Right lobe of liver (tissue), 6 donors: ENCODE data around the gene SCN4B. TPM values are rescaled to one million over a fixed set of nuclear protein-coding genes. Genes with fewer than 3 reads are reported as not detected.

Source experiments
- ATAC-seq, 4 donors: fragments of 200-7000 bp; cut with Tn5 transposase; one replicate each; pipeline ENCODE4 v1.9.1; 2020; ENCODE audit warnings: mild to moderate bottlenecking in 4 of 4, moderate library complexity in 4 of 4
- DNase-seq, 3 donors: peaks; one replicate each; pipeline ENCODE4 v3.0.0-alpha.2; 2020
- H3K27ac ChIP-seq, 3 donors: fragments of 200-600 bp; one replicate each; pipeline ENCODE4 v1.8.0; 2022
- H3K27me3 ChIP-seq, 2 donors: fragments of 200-600 bp; one replicate each; pipeline ENCODE4 v1.8.0; 2022
- H3K36me3 ChIP-seq, 4 donors: fragments of 200-600 bp; sonication (generic) in 1 of 4; one replicate each; pipeline versions ENCODE4 v1.5.1 to v1.8.0; 2017 to 2022; ENCODE audit warnings: control low read depth in 1 of 4
- H3K4me1 ChIP-seq, 4 donors: fragments of 200-600 bp; sonication (generic) in 1 of 4; one replicate each; pipeline versions ENCODE4 v1.5.1 to v1.8.0; 2017 to 2022; ENCODE audit warnings: control low read depth in 1 of 4
- H3K4me3 ChIP-seq, 3 donors: fragments of 200-600 bp; one replicate each; pipeline ENCODE4 v1.8.0; 2022
- H3K9me3 ChIP-seq, 4 donors: fragments of 200-600 bp; sonication (generic) in 1 of 4; one replicate each; pipeline versions ENCODE4 v1.5.1 to v1.8.0; 2017 to 2022; ENCODE audit warnings: control low read depth in 1 of 4
- POLR2A ChIP-seq: fragments of 450-650 bp; IDR thresholded peaks from one replicate; pipeline ENCODE4 v1.6.1; 2017; ENCODE audit warnings: antibody characterized with exemption, mild to moderate bottlenecking
- WGBS: methylation state at CpG from one replicate; pipeline ENCODE4 v1.1.6; 2018; ENCODE audit warnings: low coverage, low lambda C conversion rate; ENCODE audit not compliant: insufficient coverage; ENCODE audit errors: missing lambda C conversion rate; 5-methylcytosine and 5-hydroxymethylcytosine counted together
- intact Hi-C, 2 donors: fragments of 100-400 bp; cut with DNase I; formaldehyde crosslinking; loops; one replicate each; pipeline versions ENCODE4 v1.11.2 to v1.14.1; 2022
- long read RNA-seq: library from polyadenylated mRNA; unstranded; transcript quantifications from one replicate; pipeline ENCODE4 v2.0.0, GENCODE V29; 2019
- total RNA-seq, 6 experiments: library from RNA; depleted of rRNA in 2 of 6; stranded (reverse); fragments of >200 nt in 2 of 6; fragmentation: NEBNext Ultra II Directional in 3 of 6; extraction: Animal tissue kit (Norgen Biotek cat#: 25700) in 3 of 6; gene quantifications; one replicate each; pipeline versions ENCODE4 v1.1.0 to v1.2.4, GENCODE V29; 2016 to 2023
- TF ChIP-seq, protein P1 (sequence below), 4 donors: fragments of 200-600 bp in 3 of 4; fragments of 450-650 bp in 1 of 4; IDR thresholded peaks; one replicate each; pipeline versions ENCODE4 v1.5.1 to v1.8.0; 2016 to 2022; ENCODE audit warnings: antibody characterized with exemption in 4 of 4, mild to moderate bottlenecking in 2 of 4
- donor health status: DM: no; HTN: yes; CAD: no.
- donor health status: DM: no; HTN: no; CAD: no.
- donor health status: DM: no; HTN: no; CAD: no.
- donor health status: DM: no; HTN: yes; CAD: no.
- donor health status: DM: no; HTN: yes; CAD: no.

SCN4B gene
- under 1 TPM; 0.11 to 0.30 (median 0.23) TPM for total RNA-seq
- long read RNA-seq = 0 reads

DNA sequence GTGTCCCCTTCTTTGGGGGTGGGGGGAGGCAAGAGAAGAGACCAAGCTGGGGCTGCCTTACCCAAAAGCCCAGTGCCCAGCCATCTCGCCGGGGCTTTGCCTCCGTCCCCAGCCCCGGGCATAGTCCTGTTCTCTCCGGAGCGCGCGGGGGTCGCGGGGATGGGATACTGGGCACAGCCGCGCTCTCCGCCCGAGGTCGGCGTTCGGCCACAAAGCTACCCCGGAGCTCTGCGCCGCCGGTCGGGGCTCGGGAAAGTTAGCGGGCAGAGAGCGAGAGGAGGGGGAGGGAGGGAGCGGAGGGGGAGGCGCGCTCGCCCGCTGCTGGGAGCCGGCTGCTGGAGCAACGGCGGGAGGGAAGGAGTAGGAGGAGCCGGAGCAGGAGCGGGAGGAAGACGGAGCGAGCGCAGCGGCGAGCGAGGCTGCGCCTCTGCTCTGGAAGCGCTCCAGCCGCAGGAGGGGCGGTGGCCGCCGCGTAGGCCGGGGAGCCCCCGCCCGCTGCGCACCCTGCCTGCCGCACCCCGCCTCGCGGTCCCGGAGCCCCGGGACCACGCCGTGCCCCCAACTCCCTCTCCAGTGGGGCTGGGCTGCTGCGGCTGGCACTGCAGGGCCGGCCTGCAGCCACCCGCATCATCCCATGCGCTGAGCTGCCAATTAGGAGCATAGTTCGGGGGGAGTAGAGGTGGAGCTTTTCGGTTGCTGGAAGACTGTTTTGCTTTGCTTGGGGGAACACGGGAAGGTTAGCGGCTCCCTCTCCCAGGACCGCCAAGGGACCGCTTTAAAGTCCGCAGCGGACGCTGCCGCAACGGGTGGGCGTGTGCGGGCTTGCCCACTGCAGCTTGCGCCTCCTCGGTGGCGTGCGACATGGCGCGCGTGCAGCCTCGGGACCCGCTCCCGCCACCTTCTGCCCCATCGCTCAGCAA, at the start of gene SCN4B:
SCN4B (minus strand) TSS at position 272 of the 920 bp plus-strand sequence; CDS start at position 122, 150 bp downstream.
- peak; percentile 58 to 77 (median 70) for ATAC-seq
- WGBS = 2% methylated on average over 22 of the region's 88 CpGs
- Histone ChIP-seq H3K27me3 (peaks cover 0 to 20% of the 10 kb centered on the region in 2 donors), H3K4me1 (peaks cover 0 to 9% (median 0%) of the 10 kb centered on the region in 4 donors), H3K9me3 (no peaks in the 10 kb centered on the region), H3K4me3 (peak within 1 kb of the TSS; percentile 23 to 40 (median 27)), H3K27ac (no peak within 1 kb of the TSS), H3K36me3 (no peaks in the 10 kb centered on the region)
- TF ChIP-seq, protein P1, sequence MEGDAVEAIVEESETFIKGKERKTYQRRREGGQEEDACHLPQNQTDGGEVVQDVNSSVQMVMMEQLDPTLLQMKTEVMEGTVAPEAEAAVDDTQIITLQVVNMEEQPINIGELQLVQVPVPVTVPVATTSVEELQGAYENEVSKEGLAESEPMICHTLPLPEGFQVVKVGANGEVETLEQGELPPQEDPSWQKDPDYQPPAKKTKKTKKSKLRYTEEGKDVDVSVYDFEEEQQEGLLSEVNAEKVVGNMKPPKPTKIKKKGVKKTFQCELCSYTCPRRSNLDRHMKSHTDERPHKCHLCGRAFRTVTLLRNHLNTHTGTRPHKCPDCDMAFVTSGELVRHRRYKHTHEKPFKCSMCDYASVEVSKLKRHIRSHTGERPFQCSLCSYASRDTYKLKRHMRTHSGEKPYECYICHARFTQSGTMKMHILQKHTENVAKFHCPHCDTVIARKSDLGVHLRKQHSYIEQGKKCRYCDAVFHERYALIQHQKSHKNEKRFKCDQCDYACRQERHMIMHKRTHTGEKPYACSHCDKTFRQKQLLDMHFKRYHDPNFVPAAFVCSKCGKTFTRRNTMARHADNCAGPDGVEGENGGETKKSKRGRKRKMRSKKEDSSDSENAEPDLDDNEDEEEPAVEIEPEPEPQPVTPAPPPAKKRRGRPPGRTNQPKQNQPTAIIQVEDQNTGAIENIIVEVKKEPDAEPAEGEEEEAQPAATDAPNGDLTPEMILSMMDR (IDR thresholded peaks at IDR 0.05) = no peak
- TF ChIP-seq POLR2A = no peak
- intact Hi-C loops = no loop called here
- peak in 1 of 3 donors; percentile 49 for DNase-seq

- Histone ChIP-seq H3K27me3 (no peaks in the 10 kb centered on the region), H3K9me3 (no peaks in the 10 kb centered on the region), H3K4me3 (no peak overlapping the region), H3K27ac (peak overlapping the region; percentile 55 to 83 (median 66)), H3K4me1 (peaks cover 0 to 40% (median 15%) of the 10 kb centered on the region in 4 donors), H3K36me3 (no peaks in the 10 kb centered on the region)
- DNase-seq (no peak), ATAC-seq (peak; percentile 21 to 62 (median 46))
- intact Hi-C loops = no loop called here
- TF ChIP-seq, protein P1 (IDR thresholded peaks at IDR 0.05) = no peak
- TF ChIP-seq POLR2A = no peak
- WGBS = 6% methylated on average over 2 of the region's 2 CpGs
Observed at GRCh38 chr11:118201966-118202365, 49.3 kb upstream of the SCN4B start.

- H3K4me1 ChIP-seq = peaks cover 0 to 39% (median 15%) of the 10 kb centered on the region in 4 donors
- WGBS = 76% methylated on average over 6 of the region's 9 CpGs
- H3K36me3 ChIP-seq = no peaks in the 10 kb centered on the region
- DNase-seq = no peak
- intact Hi-C loops = no loop called here
- no peak overlapping the region for H3K4me3 ChIP-seq
- TF ChIP-seq, protein P1 (IDR thresholded peaks at IDR 0.05) = no peak
- no peak for TF ChIP-seq POLR2A
- H3K27ac ChIP-seq = no peak overlapping the region
- no peaks in the 10 kb centered on the region for H3K9me3 ChIP-seq
- ATAC-seq = no peak
- H3K27me3 ChIP-seq = no peaks in the 10 kb centered on the region
Observed at GRCh38 chr11:118200901-118201680, 48.5 kb upstream of the SCN4B start.

DNA sequence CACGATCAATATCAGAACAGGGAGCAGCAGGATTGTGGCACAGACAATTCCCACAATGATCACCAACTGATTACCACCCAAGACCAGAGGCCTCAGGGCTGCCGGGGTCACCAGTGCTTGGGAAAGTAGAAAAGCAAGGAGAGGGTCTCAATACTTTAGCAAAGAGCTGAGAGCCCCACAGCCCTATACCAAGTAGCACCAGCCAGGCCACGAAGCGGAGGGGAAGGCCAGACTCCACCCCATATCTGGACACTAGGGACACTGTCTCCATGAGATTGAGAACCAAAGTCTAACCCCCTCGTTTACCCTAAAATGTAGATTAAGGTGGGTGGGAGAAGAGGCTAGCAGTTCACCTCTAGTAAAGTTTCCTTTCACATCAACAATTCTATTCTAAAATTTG, 47.9 kb upstream of the SCN4B start:
- H3K9me3 ChIP-seq = no peaks in the 10 kb centered on the region
- no peak for TF ChIP-seq POLR2A
- TF ChIP-seq, protein P1 (IDR thresholded peaks at IDR 0.05) = no peak
- H3K4me3 ChIP-seq = no peak overlapping the region
- no peak overlapping the region for H3K27ac ChIP-seq
- no peaks in the 10 kb centered on the region for H3K36me3 ChIP-seq
- ATAC-seq (no peak), DNase-seq (no peak)
- H3K27me3 ChIP-seq = no peaks in the 10 kb centered on the region
- peaks cover 0 to 35% (median 15%) of the 10 kb centered on the region in 4 donors for H3K4me1 ChIP-seq
- intact Hi-C loops = no loop called here
- WGBS = 60% methylated on average over 1 of the region's 5 CpGs
